HS-27A (cell line): ENCODE results near the gene NTN3.

Experiments
- DNase-seq: peaks from one replicate; pipeline ENCODE4 v3.0.0-alpha.2; 2012; ENCODE audit warnings: low read depth, missing footprints

The NTN3 gene

DNA sequence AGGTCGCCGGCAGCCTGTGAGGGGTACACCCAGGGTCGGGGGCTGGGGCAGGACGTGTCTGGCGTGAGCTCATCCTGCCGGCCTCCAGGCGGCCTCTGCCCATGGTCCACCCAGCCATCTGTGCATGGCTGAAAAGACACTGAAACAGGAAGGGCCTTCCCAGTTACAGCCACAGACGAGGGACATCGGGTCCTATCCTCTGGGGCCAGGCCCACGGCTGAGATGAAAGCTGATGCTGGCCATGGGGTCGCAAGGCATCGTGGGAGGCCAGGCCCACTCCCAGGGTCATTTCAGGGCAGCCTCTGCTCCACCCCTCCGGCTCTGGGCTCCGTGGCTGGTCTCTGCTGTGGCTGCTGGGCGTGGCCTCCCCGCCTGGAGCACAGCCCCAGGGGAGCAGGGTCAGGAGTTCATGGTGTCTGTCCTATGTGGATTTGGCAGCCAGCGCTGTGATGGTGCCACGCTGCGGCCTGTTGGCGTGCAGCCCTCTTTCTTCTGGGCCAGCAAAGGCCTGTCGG lies 26.1 kb downstream of the NTN3 start:
- no peak for DNase-seq

- no peak for DNase-seq
These were observed 26.8 kb downstream of the NTN3 start for GRCh38 chr16:2497695-2498484.

DNA sequence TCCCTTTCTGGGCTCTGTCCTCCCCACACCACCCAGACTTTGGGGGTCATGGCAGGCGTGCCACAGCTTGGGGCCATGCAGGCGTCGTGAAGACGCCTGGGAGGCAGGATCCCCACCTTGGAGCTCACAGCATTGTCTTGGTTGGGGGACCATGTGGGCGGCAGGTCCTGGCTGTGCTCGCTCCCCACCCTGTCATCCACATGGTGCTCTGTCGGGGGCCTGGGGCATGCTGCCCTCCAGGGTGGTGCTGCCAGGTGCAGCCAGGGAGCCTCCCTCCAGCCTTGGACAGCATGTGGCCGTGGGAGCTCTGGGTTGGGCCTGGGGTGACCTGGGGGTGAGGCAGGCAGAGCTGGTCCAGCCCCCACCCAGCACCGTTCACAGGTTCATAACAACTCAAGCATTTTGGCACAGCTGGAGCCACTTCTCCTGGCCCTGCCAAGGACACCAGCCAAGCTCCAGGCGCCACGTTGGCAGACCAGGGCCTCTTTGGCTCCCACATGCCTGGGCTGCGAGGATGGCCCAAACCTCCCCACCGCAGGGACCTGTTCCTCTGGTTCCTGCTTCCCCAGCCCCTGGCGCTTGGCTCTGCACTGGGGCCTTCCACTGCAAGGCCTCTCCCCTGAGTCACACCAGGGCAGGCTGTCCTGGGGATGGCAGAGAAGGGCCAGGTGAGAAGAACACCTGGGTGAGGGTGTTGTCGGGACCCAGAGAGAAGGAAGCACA lies 27.6 kb downstream of the NTN3 start:
- no peak for DNase-seq

DNA sequence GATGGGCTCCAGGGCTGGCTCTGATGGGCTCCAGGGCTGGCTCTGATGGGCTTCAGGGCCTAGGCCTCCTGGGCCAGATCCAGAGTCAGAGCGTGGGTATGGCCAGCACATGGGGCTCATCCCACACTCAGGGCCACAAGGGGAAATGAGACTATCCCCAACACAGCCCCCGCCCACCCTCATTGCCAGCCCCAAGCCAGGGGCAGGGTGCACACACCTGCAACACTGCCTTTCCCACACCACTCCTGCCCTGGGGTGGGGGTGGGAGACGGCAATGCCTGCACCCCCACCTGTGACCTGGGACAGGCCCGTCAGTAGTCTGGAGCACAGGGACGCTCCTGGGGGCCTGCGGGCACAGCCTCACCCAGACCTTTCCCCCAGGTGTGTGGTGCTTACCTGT lies 28.4 kb downstream of the NTN3 start:
- DNase-seq, result no peak

DNA sequence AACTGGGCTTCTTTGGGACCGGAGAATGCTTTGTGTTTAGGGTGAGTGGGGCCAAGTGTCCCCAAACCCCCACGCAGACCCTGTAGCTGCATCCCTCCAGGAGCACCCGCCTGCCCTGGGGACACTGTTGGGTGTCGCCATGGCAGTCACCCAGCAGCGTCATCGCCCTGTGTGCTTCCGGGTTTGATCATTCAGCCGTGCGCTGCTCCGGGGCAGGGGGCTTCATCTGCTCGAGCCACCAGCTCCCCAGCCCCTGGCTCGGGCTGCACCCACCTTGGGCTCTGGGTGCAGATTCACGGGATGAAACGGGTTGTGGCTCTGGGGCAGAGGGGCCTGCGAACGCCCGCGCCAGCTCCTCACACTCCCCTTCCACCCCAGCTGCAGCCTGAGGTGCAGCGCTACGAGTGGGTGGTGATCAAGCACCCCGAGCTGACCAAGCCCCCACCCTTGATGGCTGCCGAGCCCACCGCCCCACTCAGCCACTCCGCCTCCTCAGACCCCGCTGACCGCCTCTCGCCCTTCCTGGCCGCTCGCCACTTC lies 28.9 kb downstream of the NTN3 start:
- DNase-seq, result no peak

- DNase-seq, result no peak
These were observed 29.4 kb downstream of the NTN3 start for GRCh38 chr16:2500430-2500917.

- peak; percentile 19 for DNase-seq
These were observed 30.0 kb downstream of the NTN3 start for GRCh38 chr16:2500918-2501750.

DNA sequence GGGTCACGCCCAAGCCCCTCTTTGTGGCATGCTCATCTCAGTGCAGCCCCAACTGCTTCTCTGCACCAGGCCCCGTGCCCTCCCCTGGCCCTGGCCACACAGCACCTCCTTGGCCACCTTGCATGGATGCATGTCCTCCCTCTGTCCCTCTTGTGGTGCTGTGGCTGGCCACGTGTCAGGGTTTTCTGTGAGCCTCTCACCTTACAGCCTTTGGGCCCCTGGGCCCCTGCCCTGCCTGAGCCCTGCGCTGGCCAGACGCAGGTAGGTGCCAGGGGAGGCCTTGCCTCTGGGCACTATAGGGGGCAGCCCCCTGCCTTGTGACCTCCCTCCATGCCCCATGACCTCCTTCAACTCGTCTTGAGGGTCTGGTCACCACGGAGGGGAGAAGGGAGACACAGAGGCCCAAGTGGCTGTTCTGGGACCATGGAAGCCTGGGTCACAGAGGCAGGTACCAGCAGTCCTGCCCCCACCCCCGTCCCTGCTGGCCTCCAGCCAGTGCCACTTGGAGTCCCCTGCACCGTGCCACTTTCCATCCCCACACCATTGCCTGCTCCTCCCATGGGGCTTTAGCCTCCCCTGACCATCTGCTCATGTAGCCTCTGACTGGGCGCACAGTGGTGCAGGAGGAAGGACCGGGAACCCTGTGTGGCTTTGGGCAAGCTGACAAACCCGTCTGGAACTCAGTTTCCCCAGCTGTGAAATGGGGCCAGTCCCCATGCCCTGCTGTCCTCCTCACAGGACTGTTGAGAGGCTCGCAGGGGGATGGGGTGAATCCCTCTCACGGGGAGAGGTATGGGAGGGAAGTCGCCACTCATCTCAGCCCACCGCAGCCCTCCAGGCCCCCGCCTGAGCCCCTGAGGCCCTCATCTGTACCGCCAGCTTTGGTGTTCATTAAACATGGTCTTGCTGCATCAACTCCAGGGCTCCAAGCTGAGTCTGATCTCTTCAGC lies 31.1 kb downstream of the NTN3 start:
- DNase-seq, result no peak

DNA sequence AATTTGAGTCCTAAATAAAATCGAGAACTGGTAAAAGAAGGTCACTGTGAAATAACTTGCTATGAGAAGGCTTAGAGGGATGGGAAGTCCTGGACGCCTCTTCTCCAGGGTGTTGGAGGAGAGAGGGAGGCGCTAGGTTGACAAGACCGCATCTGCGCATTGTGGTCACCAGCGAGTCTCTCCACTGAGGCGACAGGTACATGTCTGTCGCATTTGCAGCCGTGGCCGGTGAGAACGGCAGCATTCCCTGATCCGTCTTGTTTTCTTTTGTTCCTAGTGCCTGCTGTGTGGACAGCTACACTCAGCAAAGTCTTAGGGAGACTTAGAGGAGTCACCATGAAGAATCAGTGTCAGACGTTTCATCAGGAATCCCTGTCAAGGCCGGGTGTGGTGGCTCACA lies 34.6 kb downstream of the NTN3 start:
- DNase-seq, result no peak

DNA sequence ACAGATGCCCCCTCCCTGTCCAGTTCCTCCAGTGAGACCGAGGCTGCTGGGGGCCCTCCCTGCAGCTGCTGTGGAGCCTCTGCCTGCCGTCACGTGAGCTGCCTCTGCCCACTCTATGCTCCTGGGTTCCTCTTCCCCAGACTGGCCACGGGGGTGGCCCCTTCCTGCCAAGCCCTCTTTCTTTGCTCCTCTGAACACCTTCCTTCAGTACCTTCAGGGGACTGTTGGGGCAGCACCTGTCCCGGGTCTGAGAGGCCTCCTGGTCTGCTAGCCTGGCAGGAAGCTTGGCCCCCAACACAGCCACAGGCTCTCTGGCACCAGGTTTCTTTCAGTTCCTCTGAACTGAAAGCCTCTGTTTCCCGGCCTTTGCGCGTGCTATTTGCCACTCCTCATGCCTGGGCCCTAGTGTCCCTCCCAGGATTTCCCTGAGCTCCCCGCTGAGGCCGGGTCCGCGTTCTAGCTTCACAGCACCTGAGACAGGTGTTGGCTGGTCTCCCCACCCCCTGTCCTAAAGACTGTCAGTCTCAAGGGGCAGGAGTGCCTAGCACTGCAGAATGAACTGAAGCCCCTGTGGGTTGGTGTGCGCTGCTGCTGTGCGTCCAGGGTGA lies 36.1 kb downstream of the NTN3 start:
- no peak for DNase-seq

- DNase-seq, result no peak
These were observed 36.6 kb downstream of the NTN3 start for GRCh38 chr16:2507665-2508064.

- DNase-seq, result no peak
These were observed 37.8 kb downstream of the NTN3 start for GRCh38 chr16:2508722-2509400.

DNA sequence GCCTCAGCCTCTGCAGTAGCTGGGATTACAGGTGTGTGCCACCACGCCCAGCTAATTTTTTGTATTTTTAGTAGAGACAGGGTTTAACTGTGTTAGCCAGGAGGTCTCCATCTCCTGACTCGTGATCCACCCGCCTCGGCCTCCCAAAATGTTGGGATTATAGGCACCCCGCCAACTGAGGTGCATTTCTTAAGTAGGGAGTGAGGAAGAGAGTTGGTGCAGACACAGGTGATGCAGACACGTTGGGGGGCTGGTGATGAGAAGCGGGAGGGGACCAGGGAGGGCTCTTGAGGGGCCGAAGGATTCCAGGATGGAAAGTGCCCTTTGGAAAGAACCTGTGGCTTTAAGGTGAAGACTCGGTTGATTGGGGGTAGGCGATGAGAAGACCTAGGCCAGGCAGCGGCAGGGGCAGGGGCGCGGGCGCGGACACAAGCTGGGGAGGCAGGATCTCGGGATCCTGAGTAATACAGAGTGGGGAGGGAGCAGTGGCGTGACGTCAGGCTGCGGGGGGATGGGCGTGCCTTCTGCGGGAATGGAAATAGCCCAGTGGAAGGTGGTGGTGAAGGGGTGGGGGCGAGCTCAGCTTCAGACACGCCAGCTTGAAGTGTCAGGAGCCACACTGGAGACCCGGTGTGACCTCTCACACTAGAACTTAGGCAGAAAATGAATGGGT lies 40.2 kb downstream of the NTN3 start:
- DNase-seq, result no peak

GRCh38 chr16:2511996-2512734 lies 41.1 kb downstream of the NTN3 start:
- DNase-seq, result no peak

DNA sequence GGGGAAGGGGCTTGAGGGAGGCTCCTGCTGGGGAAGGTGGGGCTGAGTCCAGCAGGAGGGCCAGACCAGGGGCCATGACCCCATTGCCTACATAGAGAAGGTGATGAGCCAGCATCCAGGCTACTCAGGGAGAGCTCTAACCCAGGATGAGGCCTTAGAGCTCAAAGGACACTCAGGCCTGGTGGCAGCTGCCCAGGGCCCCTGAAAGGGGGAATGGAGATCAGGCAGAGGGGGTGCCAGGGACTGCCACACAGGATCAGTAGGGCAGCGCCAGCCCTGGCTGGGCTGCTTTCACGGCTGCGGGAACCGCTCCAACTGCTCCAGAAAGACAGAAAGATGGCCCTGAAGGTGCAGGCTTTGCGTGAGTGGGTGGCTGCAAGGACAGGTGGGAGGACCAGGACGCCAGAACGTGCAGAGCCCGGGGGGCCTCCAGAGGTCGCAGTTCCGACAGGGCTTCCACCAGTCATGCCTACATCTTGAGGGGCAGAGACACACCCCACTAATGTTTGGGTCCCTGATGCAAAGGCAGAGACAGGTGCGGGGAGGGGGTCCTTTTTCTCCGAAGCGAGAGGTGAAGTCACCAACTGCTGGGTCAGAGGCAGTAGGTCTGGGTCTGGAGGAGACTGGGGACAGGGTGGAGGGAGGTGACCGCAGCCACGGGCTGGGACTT lies 41.8 kb downstream of the NTN3 start:
- DNase-seq, result no peak

- peak; percentile 54 for DNase-seq
These were observed 42.6 kb downstream of the NTN3 start, which contains the start of gene ATP6V0C for GRCh38 chr16:2513405-2514332. Gene ATP6V0C (plus strand): TSS chr16:2513952. CDS start chr16:2514104, 152 bp downstream.
